ENCODE data around the gene AP1S3.

Gene AP1S3

GRCh38 chr2:223774193-223774592 lies 63.2 kb downstream of the AP1S3 start:
- H3K4me3 ChIP-seq (ENCODE audit: low read depth, low read length) = no peak overlapping the region
- DNase-seq (ENCODE audit: low read depth) = no peak
- TF ChIP-seq CTCF (conservative IDR thresholded peaks at IDR 0.05; ENCODE audit: low read depth, low read length) = no peak

GRCh38 chr2:223772363-223772762 lies 65.0 kb downstream of the AP1S3 start:
- no peak overlapping the region for H3K4me3 ChIP-seq (ENCODE audit: low read depth, low read length)
- peak; percentile 16 for DNase-seq (ENCODE audit: low read depth)
- no peak for TF ChIP-seq CTCF (conservative IDR thresholded peaks at IDR 0.05; ENCODE audit: low read depth, low read length)

GRCh38 chr2:223771475-223771874 lies 65.9 kb downstream of the AP1S3 start:
- no peak for DNase-seq (ENCODE audit: low read depth)
- TF ChIP-seq CTCF (conservative IDR thresholded peaks at IDR 0.05; ENCODE audit: low read depth, low read length) = no peak

GRCh38 chr2:223768179-223768578 lies 69.2 kb downstream of the AP1S3 start:
- no peak for TF ChIP-seq CTCF (conservative IDR thresholded peaks at IDR 0.05; ENCODE audit: low read depth, low read length)
- no peak overlapping the region for H3K4me3 ChIP-seq (ENCODE audit: low read depth, low read length)
- no peak for DNase-seq (ENCODE audit: low read depth)

More at GRCh38 chr2:223771475-223771874, 65.9 kb downstream of the AP1S3 start:
- no peak overlapping the region for H3K4me3 ChIP-seq (ENCODE audit: low read depth, low read length)

- TF ChIP-seq CTCF (conservative IDR thresholded peaks at IDR 0.05; ENCODE audit: low read depth, low read length) = no peak
- no peak for DNase-seq (ENCODE audit: low read depth)
- H3K4me3 ChIP-seq (ENCODE audit: low read depth, low read length) = no peak overlapping the region
These were observed 70.0 kb downstream of the AP1S3 start for GRCh38 chr2:223767341-223767740.

GRCh38 chr2:223765221-223765785 lies 72.1 kb downstream of the AP1S3 start:
- no peak for TF ChIP-seq CTCF (conservative IDR thresholded peaks at IDR 0.05; ENCODE audit: low read depth, low read length)
- peak; percentile 29 for DNase-seq (ENCODE audit: low read depth)

GRCh38 chr2:223764796-223765195 lies 72.6 kb downstream of the AP1S3 start:
- TF ChIP-seq CTCF (conservative IDR thresholded peaks at IDR 0.05; ENCODE audit: low read depth, low read length) = no peak
- DNase-seq (ENCODE audit: low read depth) = no peak
- H3K4me3 ChIP-seq (ENCODE audit: low read depth, low read length) = no peak overlapping the region

More at GRCh38 chr2:223765221-223765785, 72.1 kb downstream of the AP1S3 start:
- no peak overlapping the region for H3K4me3 ChIP-seq (ENCODE audit: low read depth, low read length)
